Fibroblast of the aortic adventitia (primary cell): ENCODE results near the gene GNG2. TPM values are rescaled to one million over a fixed set of nuclear protein-coding genes. Genes with fewer than 3 reads are reported as not detected.
A peak's percentile ranks its signal among the peaks of the same experiment; 100 is the strongest.

Experiments
- DNase-seq: peaks from one replicate; pipeline ENCODE4 v3.0.0-alpha.2; 2010; ENCODE audit warnings: low read depth
- H3K4me3 ChIP-seq: 2 replicates; pipeline ENCODE4 v1.5.1; 2011; ENCODE audit warnings: low read depth, mild to moderate bottlenecking, control low read depth, low read length, moderate library complexity
- total RNA-seq: library from RNA; depleted of rRNA; stranded (reverse); fragments of >200 nt; gene quantifications from 2 replicates; pipeline ENCODE4 v1.2.3, GENCODE V29; 2012; ENCODE audit warnings: low replicate concordance
- TF ChIP-seq, protein P1 (sequence below): IDR thresholded peaks from 2 replicates; pipeline ENCODE4 v1.5.1; 2011; ENCODE audit warnings: mild to moderate bottlenecking, low read length, control low read depth, inconsistent platforms; ENCODE audit not compliant: insufficient read depth

Gene GNG2
- total RNA-seq, 1 donor = 15.7 TPM

DNA sequence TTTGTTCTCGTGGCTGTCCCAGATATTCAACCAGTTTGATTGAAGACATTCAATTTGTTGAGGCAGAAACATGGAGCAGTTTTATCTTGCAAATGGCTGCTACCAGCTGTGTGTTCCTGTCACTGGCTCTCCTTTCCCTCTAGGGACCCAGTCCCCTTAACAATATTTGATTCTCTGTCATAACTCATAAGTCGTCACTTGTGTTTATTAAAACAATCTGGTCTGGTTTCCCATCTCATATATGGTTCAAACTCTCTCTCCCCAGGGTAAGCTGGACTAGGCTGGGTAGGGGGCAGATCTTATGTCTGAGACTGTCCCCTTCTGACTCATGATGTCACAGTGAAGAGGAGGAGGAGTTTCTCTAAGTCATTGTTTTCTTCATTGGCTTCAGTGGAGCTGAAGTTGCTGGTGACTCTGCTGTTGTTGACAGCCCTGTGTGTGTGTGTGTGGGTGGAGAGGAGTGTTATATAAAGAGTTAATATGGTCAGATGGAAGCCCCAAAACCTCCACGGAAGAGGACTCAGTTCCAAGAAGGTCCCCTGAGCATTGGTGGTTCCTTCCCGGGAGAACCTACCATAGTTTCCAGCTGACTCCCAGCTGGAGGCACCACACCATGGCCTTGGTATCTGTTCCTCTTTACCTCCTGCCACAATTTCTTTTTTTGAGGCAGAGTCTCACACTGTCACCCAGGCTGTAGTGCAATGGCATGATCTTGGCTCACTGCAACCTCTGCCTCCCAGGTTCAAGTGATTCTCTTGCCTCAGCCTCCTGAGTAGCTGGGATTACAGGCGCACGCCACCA lies 16.1 kb upstream of the GNG2 start:
- DNase-seq = no peak
- TF ChIP-seq, protein P1, sequence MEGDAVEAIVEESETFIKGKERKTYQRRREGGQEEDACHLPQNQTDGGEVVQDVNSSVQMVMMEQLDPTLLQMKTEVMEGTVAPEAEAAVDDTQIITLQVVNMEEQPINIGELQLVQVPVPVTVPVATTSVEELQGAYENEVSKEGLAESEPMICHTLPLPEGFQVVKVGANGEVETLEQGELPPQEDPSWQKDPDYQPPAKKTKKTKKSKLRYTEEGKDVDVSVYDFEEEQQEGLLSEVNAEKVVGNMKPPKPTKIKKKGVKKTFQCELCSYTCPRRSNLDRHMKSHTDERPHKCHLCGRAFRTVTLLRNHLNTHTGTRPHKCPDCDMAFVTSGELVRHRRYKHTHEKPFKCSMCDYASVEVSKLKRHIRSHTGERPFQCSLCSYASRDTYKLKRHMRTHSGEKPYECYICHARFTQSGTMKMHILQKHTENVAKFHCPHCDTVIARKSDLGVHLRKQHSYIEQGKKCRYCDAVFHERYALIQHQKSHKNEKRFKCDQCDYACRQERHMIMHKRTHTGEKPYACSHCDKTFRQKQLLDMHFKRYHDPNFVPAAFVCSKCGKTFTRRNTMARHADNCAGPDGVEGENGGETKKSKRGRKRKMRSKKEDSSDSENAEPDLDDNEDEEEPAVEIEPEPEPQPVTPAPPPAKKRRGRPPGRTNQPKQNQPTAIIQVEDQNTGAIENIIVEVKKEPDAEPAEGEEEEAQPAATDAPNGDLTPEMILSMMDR = no peak
- no peak overlapping the region for H3K4me3 ChIP-seq

DNA sequence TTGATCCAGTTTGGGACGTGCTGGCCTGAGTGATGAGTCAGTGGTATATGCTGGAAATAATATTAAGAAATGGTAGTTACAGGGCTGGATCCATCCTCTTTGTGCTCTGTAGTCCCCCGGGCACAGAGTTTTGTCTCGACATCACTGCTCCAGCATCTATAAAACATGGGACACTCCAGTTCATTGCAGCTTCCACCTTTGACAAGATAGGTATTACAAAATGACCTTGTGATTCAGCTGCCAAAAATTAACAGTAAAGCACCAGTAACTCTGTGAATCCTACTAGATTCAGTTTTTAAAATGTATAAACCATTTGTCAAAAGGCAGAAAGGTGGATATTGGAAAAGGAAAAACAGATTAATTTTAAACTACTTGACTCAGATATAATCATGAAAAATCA lies 14.6 kb upstream of the GNG2 start:
- DNase-seq = no peak
- TF ChIP-seq, protein P1 = no peak
- no peak overlapping the region for H3K4me3 ChIP-seq

DNA sequence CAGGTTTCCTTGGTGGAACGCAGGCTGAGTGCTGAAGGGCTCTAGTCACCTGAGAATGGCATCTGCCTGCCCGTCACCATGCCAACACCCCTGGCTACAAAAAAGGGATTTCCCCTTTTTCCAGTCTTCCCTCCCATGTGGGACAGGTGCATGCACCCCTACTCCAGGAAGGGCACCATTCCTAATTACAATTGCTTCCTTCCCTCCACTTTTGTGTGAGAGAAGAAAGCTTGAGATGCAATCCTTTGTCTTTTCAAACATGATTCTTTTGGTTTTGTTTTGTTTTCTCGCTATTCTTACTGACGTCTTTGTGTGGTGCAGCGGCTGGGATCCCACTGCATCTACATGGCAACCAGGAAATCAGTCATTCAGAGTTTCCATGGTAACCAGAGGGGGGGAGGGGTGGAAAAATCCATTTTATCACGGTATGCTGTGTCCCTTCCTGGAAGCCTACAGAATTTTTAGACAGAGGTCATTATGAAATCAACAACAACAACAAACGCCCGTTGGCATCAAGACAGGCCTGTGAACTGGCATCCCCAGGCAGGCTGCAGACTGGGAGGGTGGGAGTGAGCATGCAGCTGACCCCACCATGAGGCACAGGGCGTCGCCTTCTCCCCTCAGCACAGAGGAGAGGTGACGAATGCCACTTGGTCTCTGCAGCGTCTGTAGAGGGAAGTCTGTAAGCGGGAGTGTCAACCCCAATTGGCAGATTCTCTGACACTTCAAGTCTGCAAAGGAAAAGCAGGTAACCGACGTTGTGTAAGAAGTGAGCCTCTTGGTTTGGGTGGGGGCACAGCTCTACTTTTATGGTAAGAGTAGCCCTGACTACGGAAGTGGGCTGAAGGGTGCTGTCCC lies 13.6 kb upstream of the GNG2 start:
- DNase-seq = peak; percentile 42
- TF ChIP-seq, protein P1 = no peak
- no peak overlapping the region for H3K4me3 ChIP-seq

DNA sequence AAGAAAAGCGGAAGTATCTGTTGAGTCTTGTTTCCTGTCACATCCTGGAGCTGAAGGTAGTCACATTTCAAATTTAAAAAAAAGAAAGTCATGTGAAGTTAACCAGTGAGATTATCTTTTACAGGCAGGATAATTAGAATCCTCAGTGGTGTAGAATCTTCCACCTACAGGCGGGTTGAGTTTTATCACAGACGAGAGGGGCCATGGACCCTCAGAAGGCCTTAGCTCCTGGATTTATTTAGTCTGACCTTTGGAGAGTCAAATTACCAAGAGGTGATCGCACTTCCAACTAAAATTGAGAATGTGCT lies 13.0 kb upstream of the GNG2 start:
- DNase-seq = no peak
- TF ChIP-seq, protein P1 = no peak
- H3K4me3 ChIP-seq = no peak overlapping the region

DNA sequence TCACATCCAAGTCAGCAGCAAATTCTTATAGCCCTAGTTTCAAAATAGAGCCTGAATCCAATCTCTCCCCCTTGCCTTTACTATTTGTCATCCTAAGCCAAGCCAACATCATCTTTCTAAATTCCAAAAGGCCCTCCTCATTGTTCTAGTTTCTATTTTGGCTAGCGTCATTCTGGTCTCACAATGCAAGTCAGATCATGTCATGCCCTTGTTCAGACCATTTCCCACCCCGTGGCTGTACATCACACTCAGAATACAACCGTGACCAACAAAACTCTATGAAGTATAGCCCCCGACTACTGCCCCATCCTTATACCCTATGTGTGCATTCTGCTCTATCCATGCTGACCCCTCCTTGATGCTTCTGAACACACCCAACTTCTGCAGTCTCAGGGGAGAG lies 12.3 kb upstream of the GNG2 start:
- no peak overlapping the region for H3K4me3 ChIP-seq
- peak; percentile 39 for DNase-seq
- TF ChIP-seq, protein P1 = no peak

DNA sequence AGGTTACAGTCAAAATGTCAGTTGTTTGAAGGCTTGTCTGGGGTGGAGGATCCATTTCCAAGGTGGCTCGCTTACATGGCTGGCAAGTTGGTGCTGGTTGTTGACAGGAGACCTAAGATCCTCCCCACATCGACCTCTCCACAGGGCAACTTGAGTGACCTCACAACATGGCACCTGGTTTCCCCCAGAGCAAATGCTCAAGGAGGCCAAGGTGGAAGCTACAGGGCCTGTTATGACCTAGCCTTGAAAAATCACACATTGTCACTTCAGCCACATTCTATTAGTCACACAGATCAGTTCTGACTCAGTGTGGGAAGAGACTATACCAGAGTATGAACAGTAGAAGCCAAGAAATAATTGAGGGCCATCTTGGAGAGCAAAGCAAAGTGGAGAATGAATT lies 11.3 kb upstream of the GNG2 start:
- DNase-seq = no peak
- no peak overlapping the region for H3K4me3 ChIP-seq
- TF ChIP-seq, protein P1 = no peak
